ENCODE data around the gene TRIM60. TPM values are rescaled to one million over a fixed set of nuclear protein-coding genes. Genes with fewer than 3 reads are reported as not detected.
"Not testable (repeated sequence)": the region's sequence is repeated elsewhere in the genome, so short reads cannot be mapped to it uniquely, and the experiment has no call there.

Gene TRIM60
- not detected in 3 replicates for total RNA-seq
- long read RNA-seq, result 0 reads

DNA sequence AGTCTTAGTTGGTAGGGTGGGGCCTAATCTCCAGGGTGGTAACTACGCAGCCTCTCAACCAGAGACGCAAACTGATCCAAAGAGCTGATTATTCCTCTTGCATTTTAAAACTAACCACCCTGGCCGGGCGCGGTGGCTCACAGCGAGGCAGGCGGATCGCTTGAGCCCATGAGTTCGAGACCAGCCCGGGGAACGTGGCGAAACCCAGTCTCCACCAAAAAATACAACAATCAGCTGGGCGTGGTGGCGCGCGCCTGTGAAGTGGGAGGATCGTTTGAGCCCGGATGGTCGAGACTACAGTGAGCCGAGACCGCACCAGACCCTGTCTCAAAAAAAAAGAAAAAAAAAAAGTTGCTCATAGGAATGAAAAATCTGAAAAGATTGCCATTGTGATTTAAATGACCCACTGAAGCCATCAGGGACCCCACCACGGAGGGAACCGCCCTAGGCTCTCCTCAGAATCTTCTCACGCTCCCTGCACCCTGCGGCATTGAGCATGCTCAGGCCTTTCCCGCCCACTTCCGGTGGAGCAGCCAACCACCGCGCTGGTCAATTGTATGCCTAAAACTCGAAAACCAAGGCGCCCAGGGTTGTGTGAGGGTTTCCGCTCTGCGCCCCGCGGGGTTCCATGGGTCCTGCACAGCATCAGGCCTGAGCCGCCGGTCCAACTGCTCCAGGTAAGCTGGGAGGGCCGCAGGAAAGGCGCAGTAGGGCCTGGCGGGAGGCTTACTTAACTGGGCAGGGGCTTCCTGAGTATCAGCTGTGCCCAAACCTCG lies at the start of gene TRIM60:
TRIM60 (plus strand) TSS at position 564 of the 776 bp plus-strand sequence. CDS start 8,074 bp downstream, outside the sequence.
- H3K4me3 Mint-ChIP-seq (ENCODE audit: unreplicated experiment), result no peak within 1 kb of the TSS

DNA sequence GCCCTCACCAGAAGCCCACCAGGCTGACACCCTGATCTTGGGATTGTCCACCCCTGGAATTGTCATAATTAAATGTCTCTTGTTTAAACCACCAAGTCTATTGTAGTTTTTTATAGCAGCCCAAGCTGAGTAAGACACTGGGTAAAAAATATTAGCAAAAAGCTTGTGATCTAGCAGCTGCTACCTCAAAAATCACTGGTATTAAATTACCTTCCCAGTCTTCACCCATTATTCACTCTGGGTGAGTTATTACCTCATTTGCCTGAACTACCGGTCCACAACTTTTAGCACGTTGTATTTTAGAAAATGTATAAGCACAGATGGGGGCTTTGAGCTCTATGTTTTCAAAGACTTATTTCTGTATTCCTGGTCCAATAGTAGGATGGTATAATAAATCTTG lies 42.3 kb upstream of the TRIM60 start:
- TF ChIP-seq CTCF (IDR thresholded peaks at IDR 0.05), result no peak
- DNase-seq (ENCODE audit: low spot score), result no peak
- Mint-ChIP-seq H3K27ac (ENCODE audit: unreplicated experiment) (no peak overlapping the region), H3K9me3 (ENCODE audit: low read depth) (peaks cover 4% of the 10 kb centered on the region), H3K36me3 (ENCODE audit: low read depth) (no peaks in the 10 kb centered on the region), H3K4me1 (ENCODE audit: low read depth) (no peaks in the 10 kb centered on the region), H3K27me3 (ENCODE audit: low read depth) (peaks cover 6% of the 10 kb centered on the region), H3K4me3 (ENCODE audit: unreplicated experiment) (no peak overlapping the region)

More for the DNA sequence above, at the start of gene TRIM60:
- no peak within 1 kb of the TSS for H3K27ac Mint-ChIP-seq (ENCODE audit: unreplicated experiment)
- no peak for TF ChIP-seq CTCF (IDR thresholded peaks at IDR 0.05)
- no peak for DNase-seq (ENCODE audit: low spot score)
- no peaks in the 10 kb centered on the region for H3K9me3 Mint-ChIP-seq (ENCODE audit: low read depth)
- H3K4me1 Mint-ChIP-seq (ENCODE audit: low read depth), result peaks cover 2% of the 10 kb centered on the region
- H3K27me3 Mint-ChIP-seq (ENCODE audit: low read depth), result no peaks in the 10 kb centered on the region
- H3K36me3 Mint-ChIP-seq (ENCODE audit: low read depth), result no peaks in the 10 kb centered on the region

- not testable (repeated sequence) for DNase-seq (ENCODE audit: low spot score); H3K27ac Mint-ChIP-seq (ENCODE audit: unreplicated experiment); H3K36me3 Mint-ChIP-seq (ENCODE audit: low read depth); H3K9me3 Mint-ChIP-seq (ENCODE audit: low read depth); H3K4me1 Mint-ChIP-seq (ENCODE audit: low read depth); H3K27me3 Mint-ChIP-seq (ENCODE audit: low read depth); H3K4me3 Mint-ChIP-seq (ENCODE audit: unreplicated experiment)
Observed at GRCh38 chr4:164990786-164991185, 41.0 kb upstream of the TRIM60 start.

DNA sequence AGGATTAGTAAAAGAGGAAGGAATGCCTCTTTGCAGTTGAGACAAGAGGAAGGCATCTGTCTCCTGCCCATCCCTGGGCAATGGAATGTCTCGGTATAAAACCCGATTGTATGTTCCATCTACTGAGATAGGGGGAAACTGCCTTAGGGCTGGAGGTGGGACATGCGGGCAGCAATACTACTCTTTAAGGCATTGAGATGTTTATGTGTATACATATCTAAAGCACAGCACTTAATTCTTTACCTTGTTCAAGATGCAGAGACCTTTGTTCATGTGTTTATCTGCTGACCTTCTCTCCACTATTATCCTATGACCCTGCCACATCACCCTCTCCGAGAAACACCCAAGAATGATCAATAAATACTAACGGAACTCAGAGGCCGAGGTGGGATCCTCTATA lies 35.7 kb upstream of the TRIM60 start:
- H3K4me1 Mint-ChIP-seq (ENCODE audit: low read depth); H3K27ac Mint-ChIP-seq (ENCODE audit: unreplicated experiment); H3K36me3 Mint-ChIP-seq (ENCODE audit: low read depth): not testable (repeated sequence)

GRCh38 chr4:164997324-164997723 lies 34.5 kb upstream of the TRIM60 start:
- Mint-ChIP-seq H3K27me3 (ENCODE audit: low read depth) (peaks cover 26% of the 10 kb centered on the region), H3K36me3 (ENCODE audit: low read depth) (no peaks in the 10 kb centered on the region), H3K9me3 (ENCODE audit: low read depth) (no peaks in the 10 kb centered on the region), H3K4me3 (ENCODE audit: unreplicated experiment) (no peak overlapping the region), H3K4me1 (ENCODE audit: low read depth) (no peaks in the 10 kb centered on the region), H3K27ac (ENCODE audit: unreplicated experiment) (no peak overlapping the region)
- peak; percentile 28 for TF ChIP-seq CTCF (IDR thresholded peaks at IDR 0.05)
- no peak for DNase-seq (ENCODE audit: low spot score)

More for the DNA sequence above, 35.7 kb upstream of the TRIM60 start:
- peaks cover 30% of the 10 kb centered on the region for H3K27me3 Mint-ChIP-seq (ENCODE audit: low read depth)
- DNase-seq (ENCODE audit: low spot score); H3K4me3 Mint-ChIP-seq (ENCODE audit: unreplicated experiment); H3K9me3 Mint-ChIP-seq (ENCODE audit: low read depth): not testable (repeated sequence)

GRCh38 chr4:164997941-164998340 lies 33.9 kb upstream of the TRIM60 start:
- Mint-ChIP-seq H3K4me1 (ENCODE audit: low read depth) (no peaks in the 10 kb centered on the region), H3K36me3 (ENCODE audit: low read depth) (no peaks in the 10 kb centered on the region), H3K9me3 (ENCODE audit: low read depth) (no peaks in the 10 kb centered on the region), H3K27ac (ENCODE audit: unreplicated experiment) (no peak overlapping the region), H3K4me3 (ENCODE audit: unreplicated experiment) (no peak overlapping the region), H3K27me3 (ENCODE audit: low read depth) (peaks cover 26% of the 10 kb centered on the region)
- DNase-seq (ENCODE audit: low spot score), result no peak
- no peak for TF ChIP-seq CTCF (IDR thresholded peaks at IDR 0.05)

DNA sequence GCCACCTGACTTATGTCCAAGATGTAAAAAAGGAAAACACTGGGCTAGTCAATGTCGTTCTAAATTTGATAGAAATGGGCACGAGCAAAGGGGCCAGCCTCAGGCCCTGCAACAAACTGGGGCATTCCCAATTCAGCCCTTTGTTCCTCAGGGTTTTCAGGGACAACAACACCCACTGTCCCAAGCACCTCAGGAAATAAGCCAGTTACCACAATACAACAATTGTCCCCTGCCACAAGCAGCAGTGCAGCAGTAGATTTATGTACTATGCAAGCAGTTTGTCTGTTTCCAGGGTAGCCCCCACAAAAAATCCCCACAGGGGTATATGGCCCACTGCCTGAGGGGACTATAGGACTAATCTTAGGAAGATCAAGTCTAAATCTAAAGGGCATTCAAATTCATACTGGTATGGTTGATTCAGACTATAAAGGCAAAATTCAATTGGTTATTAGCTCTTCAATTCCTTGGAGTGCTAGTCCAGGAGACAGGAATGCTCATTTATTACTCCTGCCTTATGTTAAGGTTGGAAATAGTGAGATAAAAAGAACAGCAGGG lies 33.2 kb upstream of the TRIM60 start:
- not testable (repeated sequence) for H3K9me3 Mint-ChIP-seq (ENCODE audit: low read depth); H3K27ac Mint-ChIP-seq (ENCODE audit: unreplicated experiment); H3K4me1 Mint-ChIP-seq (ENCODE audit: low read depth); H3K36me3 Mint-ChIP-seq (ENCODE audit: low read depth); H3K4me3 Mint-ChIP-seq (ENCODE audit: unreplicated experiment); DNase-seq (ENCODE audit: low spot score)
- H3K27me3 Mint-ChIP-seq (ENCODE audit: low read depth), result peaks cover 29% of the 10 kb centered on the region

DNA sequence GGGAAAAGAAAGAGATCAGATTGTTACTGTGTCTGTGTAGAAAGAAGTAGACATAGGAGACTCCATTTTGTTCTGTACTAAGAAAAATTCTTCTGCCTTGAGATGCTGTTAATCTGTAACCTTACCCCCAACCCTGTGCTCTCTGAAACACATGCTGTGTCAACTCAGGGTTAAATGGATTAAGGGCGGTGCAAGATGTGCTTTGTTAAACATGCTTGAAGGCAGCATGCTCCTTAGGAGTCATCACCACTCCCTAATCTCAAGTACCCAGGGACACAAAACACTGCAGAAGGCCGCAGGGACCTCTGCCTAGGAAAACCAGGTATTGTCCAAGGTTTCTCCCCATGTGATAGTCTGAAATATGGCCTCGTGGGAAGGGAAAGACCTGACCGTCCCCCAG lies 29.8 kb upstream of the TRIM60 start:
- H3K9me3 Mint-ChIP-seq (ENCODE audit: low read depth); H3K27ac Mint-ChIP-seq (ENCODE audit: unreplicated experiment); H3K36me3 Mint-ChIP-seq (ENCODE audit: low read depth); H3K4me3 Mint-ChIP-seq (ENCODE audit: unreplicated experiment); H3K4me1 Mint-ChIP-seq (ENCODE audit: low read depth); DNase-seq (ENCODE audit: low spot score): not testable (repeated sequence)
- H3K27me3 Mint-ChIP-seq (ENCODE audit: low read depth), result peaks cover 23% of the 10 kb centered on the region
